Measurements from ENCODE around the gene RETREG2. TPM values are rescaled to one million over a fixed set of nuclear protein-coding genes. Genes with fewer than 3 reads are reported as not detected.

Gene RETREG2
- total and polyA plus RNA-seq, 2 of the 8 experiments (the other 6 are each of a cell fraction or from before 2014, with no cell fraction given) = 51.3 to 67.4 TPM

DNA sequence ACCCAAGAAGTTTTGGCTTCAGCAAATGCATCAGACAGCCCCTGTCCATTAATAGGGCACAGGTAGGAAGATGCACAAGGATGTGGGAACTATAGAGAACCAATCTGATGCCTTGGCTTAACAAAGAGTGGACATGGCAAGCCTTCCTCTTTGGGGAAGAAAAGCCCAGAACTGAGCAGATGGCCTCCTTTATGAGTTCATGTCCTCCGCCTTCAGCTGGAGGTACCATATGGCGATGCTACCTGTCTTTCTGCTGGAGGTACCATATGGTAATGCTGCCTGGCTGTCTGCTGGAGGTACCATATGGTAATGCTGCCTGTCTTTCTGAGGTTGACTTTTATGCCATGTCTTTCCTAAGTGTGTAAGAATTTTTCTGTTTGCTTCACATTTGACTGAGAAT is 6.0 kb downstream of the RETREG2 start:
- FAIRE-seq (no peak), DNase-seq (ENCODE audit: low read depth in 1 of 2, low spot score in 2 of 2) (no peak)
- Histone ChIP-seq H3K9me3 (ENCODE audit: insufficient read depth in 2 of 2, low read depth in 1 of 2, low read length in 1 of 2) (no peaks in the 10 kb centered on the region), H3K4me2 (ENCODE audit: insufficient read depth in 1 of 2, low read depth in 2 of 2, low read length in 2 of 2) (no peak overlapping the region), H3K36me3 (ENCODE audit: control insufficient read depth in 2 of 4, insufficient read depth in 4 of 4, low read length in 3 of 4) (peaks cover 6 to 37% (median 22%) of the 10 kb centered on the region in 4 experiments; a peak in 6 of 8 replicates), H4K91ac (replicated peaks; ENCODE audit: insufficient read length, low read length) (no peak overlapping the region), H3K23ac (ENCODE audit: insufficient read length) (no peak overlapping the region), H2BK5ac (ENCODE audit: low read depth, low read length) (no peak overlapping the region), H4K20me1 (replicated peaks in 1 of 2; ENCODE audit: control insufficient read depth in 1 of 2, insufficient read depth in 2 of 2, low read length in 2 of 2) (peaks cover 0 to 2% of the 10 kb centered on the region in 2 experiments), H2BK12ac (ENCODE audit: low read depth, low read length) (no peak overlapping the region), H3K23me2 (ENCODE audit: low read depth, low read length) (no peaks in the 10 kb centered on the region), H4K8ac (ENCODE audit: extremely low read depth, insufficient read depth, low read length) (no peak overlapping the region), H3K79me1 (ENCODE audit: low read depth, low read length) (peaks cover under 1% of the 10 kb centered on the region; the same call in 1 of the 2 replicates), H2BK15ac (ENCODE audit: low read length) (no peak overlapping the region), H2AFZ (ENCODE audit: low read length) (no peak overlapping the region), H3K27me3 (replicated peaks in 1 of 4; ENCODE audit: control insufficient read depth in 3 of 4, extremely low read depth in 1 of 4, insufficient read depth in 3 of 4, low read length in 3 of 4) (no peaks in the 10 kb centered on the region), H3K27ac (ENCODE audit: low read depth, low read length) (no peak overlapping the region), H3K79me2 (ENCODE audit: control insufficient read depth in 1 of 2, insufficient read depth in 2 of 2, low read length in 2 of 2) (peaks cover 0 to 4% of the 10 kb centered on the region in 2 experiments; a peak in 1 of 4 replicates), H4K5ac (ENCODE audit: insufficient read length, low read depth, low read length) (no peak overlapping the region), H2BK20ac (ENCODE audit: low read length) (no peak overlapping the region), H3K9ac (replicated peaks in 1 of 4; ENCODE audit: extremely low read depth in 1 of 4, low read depth in 3 of 4, low read length in 3 of 4) (no peak overlapping the region), H3K56ac (replicated peaks; ENCODE audit: insufficient read length, low read depth, low read length) (no peak overlapping the region), H3K4me3 (ENCODE audit: extremely low read depth in 1 of 4, insufficient read depth in 2 of 4, low read depth in 3 of 4, low read length in 4 of 4) (no peak overlapping the region), H3K14ac (ENCODE audit: insufficient read length) (no peak overlapping the region), H2AK5ac (ENCODE audit: low read depth, low read length) (no peak overlapping the region), H3K4ac (replicated peaks; ENCODE audit: insufficient read length, low read depth, low read length) (no peak overlapping the region), H3K18ac (ENCODE audit: extremely low read depth, low read length) (no peak overlapping the region), H2BK120ac (replicated peaks; ENCODE audit: low read depth, low read length) (no peak overlapping the region), H3K4me1 (replicated peaks in 1 of 4; ENCODE audit: control insufficient read depth in 3 of 4, insufficient read depth in 4 of 4, low read length in 3 of 4) (peaks cover 0 to 1% (median under 1%) of the 10 kb centered on the region in 4 experiments; a peak in 4 of 7 replicates)
- 83% methylated on average over 2 of the region's 2 CpGs; no CpG with 5 or more reads in 1 of the 2 experiments for WGBS, 2 experiments (ENCODE audit: extremely low coverage in 1 of 2, insufficient coverage in 1 of 2, insufficient read length in 1 of 2, insufficient replicate concordance in 2 of 2, low coverage in 1 of 2, low lambda C conversion rate in 2 of 2, missing lambda C conversion rate in 1 of 2)
- CTCF ChIA-PET (ENCODE audit: partially characterized antibody) = interaction anchor here (1.4 to 3.9 kb wide), 2 partner anchors 8 to 25 kb away, joined by 3 to 18 read pairs; no protein-coding TSS in a partner anchor
- POLR2A ChIA-PET (ENCODE audit: partially characterized antibody) = interaction anchor here (1.1 to 1.2 kb wide), 2 partner anchors 9 to 19 kb away, joined by 3 read pairs; no protein-coding TSS in a partner anchor
- TF ChIP-seq EZH2 (IDR thresholded peaks at IDR 0.05; ENCODE audit: low read depth, low read length, severe bottlenecking) = no peak

All from H1 (cell line).